ENCODE results near the gene MBD4.

Gene MBD4

DNA sequence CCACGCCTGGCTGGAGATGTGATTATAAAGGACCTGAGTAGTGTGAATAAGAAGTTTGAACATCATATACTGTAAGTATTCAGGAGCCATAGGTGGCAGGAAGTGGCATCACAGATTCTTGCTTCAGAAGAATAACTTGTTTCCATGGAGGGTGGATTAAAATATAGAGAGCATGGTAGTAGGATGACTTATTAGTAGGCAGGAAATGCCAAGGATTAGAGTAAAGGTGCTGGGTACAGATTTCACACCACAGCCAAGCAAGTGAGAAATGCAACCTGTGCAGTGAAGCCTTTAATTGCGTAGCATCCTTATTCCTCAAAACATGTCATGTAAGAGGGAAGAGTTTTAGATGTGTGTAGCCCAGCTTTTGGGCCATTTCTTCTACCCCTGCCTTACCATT lies 31.1 kb upstream of the MBD4 start:
- DNase-seq: no peak
- intact Hi-C loops (cut with DNase I): no loop called here

DNA sequence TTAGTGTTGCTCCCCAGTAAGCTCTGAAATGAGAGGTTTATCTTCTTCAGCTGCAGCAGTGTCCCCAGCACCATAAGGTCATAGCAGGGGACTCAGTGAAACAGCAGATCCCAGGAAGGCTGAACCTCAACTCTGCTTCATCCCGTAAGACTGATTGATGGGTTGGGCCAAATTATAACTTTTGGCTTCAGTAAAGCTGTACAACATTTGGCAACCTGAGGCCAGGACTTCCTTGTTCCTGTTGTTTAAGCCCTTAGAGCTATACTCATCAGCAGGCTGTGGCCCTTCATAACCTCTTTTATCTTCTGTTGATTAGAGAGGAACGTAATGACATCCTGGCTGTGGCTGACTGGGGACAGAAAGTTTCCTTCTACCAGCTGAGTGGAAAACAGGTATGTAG lies 29.3 kb upstream of the MBD4 start:
- no peak for DNase-seq
- intact Hi-C loops (cut with DNase I): no loop called here

DNA sequence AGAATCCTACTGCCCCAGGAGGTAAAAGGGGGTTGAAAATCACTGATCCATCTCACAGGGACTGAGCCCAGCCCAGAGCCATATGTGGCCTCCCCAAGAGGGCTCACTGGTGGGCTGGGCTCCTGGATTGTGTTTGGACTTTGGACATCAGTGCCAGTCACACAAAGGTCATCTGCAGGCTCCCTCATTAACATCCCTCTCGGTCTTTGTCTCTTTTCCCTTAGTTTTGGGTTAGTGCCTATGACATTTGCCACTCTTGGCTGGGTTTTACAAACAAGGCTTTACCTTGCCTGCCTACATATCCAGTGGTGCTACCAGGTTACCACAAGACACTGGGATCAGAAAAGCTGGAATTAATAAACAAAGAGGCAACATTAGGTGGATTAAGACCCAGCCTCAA lies 28.2 kb upstream of the MBD4 start:
- no peak for DNase-seq
- intact Hi-C loops (cut with DNase I): no loop called here

DNA sequence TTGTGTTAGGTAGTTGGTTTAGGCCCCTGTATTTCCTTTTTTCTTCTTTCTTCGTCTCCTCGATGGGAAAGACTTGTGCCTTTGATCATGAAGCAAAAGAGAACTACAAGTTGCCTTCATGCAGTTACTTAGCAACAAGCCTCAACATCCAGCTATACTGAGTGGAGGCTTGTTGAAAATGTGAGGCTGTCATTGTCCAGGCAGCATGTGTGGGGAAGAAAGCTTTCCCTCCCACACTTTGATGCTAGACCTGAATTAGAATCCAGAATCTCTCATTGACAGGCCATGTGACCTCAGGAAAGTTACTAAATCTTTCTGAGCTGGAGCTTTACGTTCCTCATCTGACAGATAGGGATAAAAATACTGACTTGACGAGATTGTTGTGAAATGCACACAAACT lies 24.0 kb upstream of the MBD4 start:
- intact Hi-C loops (cut with DNase I): no loop called here
- DNase-seq: peak in 11 of 42 donors; percentile 17 to 67 (median 41)

DNA sequence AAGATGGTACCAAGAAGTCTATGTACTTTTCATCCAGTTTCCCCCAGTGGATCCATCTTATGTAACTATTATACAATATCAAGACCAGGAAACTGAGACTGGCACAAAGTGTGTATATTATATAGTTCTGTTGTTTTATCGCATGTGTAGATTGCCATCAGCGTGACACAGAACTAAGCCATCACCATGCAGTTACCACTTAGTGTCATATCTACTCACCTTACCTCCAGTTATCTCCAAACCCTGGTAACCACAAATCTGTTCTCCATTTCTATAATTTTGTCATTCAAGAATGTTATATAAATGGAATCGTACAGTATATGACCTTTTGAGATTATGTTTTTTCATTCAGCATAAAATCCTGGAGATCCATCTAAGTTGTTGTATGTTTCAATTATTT lies 23.3 kb upstream of the MBD4 start:
- no peak for DNase-seq
- intact Hi-C loops (cut with DNase I): no loop called here

DNA sequence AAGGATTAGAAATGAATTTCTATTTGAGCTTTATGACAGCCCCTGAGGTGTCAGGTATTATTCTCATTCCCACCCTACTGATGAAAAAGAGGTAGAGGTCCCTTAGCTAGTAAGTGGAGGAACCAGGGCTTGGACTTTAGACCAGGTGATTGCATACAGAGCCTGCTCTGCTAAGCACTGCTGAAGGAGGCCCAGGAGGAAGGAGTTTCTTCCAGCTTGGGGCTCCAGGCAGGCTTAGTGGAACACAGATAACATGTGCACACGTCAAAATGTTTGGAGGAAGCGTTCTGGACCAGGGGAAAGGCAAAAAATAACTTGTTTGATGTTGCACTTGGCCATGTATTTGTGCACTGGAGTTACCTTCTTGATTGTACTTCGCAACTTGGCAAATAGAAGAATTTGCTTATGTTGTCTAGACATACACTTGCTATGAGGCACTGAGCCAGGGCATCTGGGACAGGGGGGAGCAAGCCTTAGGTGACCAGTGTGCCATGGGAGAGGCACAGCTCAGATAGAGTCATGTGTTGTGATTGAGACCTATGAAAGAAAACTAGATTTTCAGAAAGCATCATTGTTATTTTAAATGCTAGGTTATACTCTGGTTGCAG lies 22.7 kb upstream of the MBD4 start:
- no peak for DNase-seq
- intact Hi-C loops (cut with DNase I): no loop called here

DNA sequence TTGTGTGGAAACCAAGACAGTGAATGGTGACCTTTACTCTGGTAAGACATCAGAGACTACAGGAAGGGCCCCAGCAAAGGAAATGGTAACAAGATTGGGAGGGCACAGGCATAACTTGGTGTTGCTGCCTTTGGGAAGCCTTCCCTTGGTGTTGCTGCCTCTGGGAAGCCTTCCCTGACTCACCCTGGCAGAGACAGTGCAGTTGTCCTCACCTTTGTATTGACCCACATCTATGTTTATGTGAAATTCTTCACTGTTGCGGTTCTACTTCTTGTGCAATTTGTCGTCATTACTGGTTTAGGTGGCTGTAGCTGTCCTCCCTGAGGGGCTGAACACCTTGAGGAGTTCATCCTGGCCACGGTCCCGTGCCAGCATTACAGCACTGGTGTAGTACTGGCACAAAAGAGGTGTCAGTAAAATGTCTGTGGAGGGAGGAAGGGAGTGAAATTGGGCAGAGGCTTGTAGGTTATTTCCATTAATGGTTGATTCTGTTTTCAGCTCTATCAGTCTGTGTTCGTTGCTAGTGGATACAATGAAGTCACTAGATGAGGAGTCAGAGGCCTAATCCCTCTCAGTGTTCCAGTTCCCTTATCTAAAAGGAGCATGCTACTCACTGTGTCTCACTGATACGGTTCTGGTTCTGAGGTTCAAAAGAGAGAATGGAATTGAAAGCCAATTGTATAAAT lies 21.9 kb upstream of the MBD4 start:
- intact Hi-C loops (cut with DNase I): no loop called here
- peak in 1 of 42 donors; percentile 36 for DNase-seq

DNA sequence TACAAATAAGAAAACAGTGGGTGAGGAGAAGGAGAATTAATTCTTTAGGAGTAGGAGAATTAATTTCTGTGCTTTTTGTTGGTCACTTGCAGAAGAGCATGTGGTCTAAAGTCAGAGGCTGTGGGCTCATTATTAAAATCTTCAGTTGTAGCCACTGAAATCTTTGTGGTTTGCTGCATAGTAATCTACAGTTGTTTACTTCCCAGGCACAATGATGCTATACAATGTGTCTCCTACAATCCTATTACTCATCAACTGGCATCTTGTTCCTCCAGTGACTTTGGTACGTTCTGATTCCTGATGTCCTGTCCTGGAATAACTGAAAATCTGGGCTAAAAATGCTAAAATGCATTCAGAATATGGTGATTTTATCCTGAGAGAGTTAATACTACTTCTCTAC lies 21.3 kb upstream of the MBD4 start:
- intact Hi-C loops (cut with DNase I): no loop called here
- no peak for DNase-seq

DNA sequence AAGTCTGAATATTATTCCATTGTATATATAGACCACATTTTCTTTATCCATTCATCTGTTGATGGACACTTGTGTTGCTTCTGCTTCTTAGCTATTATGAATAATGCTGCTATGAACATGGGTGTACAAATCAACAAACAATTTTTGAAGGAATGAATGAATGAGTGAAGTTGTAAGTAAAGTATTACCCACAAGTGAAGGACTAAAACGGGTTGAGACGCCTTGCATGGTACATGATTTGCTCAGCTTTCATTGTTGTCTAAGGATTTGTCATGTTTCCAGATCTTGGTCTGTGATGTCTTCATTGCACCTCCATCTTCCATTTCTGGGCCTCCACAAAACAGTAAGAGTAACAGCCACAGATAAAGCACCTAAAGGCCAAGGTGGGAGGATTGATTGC lies 20.8 kb upstream of the MBD4 start:
- no peak for DNase-seq
- intact Hi-C loops (cut with DNase I): no loop called here

DNA sequence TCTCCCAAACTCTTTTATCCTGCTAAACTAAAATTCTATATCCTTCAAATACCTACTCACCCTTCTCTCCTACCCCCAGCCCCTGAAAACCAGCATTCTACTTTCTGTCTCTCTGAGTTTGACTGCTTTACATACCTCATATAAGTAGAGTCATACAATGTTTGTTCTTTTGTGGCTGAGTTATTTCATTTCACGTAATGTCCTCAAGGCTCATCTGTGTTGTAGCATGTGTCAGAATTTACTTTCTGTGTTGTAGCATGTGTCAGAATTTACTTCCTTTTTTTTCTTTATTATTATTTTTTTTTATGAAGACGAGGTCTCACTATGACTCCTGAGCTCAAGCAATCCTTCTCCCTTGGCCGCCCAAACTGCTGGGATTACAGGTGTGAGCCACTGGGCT lies 20.4 kb upstream of the MBD4 start:
- intact Hi-C loops (cut with DNase I): no loop called here
- DNase-seq: no peak

DNA sequence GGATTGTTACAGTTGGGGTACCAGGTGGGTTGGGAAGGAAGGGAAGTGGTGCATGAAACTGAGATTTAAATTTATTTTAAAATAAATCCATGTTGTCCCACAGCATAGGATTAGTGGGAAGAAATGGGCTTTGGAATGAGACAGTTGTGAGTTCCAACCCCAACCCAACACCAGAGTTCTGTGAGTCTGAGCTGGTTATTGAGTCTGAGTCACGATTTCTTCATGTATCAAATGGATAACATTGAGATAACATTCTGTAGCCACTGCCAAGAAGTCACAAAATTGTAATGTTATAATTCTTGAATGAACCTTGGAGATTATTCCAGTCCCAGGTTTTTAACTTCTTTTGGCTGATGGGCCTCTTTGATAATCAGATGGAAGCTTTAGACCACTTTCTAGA lies 14.0 kb upstream of the MBD4 start:
- intact Hi-C loops (cut with DNase I): no loop called here
- no peak for DNase-seq

DNA sequence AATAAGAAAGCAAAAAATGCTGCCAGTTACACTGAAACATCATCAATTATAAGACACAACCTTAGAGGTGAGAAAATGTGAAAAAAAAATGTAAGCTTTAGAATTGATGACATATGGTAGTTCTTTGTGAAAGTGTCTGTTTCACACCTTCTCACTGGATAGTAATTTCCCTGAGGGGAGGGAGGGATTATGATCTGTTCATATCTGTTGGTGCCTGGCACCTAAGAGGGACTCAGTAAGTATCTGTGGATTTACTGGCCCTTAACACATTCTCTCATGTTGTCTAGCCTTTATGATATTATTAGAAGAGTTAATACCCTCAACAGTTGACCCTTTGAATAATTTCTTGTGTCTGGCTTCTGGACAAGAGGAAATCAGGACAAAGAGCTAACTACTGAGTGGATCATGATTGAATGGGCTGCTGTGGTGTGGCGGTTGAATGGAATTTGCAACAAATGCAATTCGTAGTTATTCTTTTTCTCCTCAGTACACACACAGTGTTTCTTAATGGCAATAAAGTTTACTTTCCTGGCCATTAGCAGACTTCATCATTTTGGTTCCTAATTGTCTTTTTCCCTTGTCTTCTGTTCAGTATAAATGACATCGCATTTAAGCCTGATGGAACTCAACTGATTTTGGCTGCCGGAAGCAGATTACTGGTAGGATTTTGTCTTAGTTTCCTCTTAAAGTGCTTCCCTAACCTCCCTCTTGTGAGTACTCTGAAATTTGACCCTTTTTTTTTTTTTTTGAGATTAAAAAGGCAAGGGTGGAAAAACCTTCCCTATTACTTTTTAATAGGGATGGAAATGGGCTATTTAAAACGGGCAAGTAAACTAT lies 9.7 kb upstream of the MBD4 start:
- DNase-seq: no peak
- intact Hi-C loops (cut with DNase I): no loop called here

DNA sequence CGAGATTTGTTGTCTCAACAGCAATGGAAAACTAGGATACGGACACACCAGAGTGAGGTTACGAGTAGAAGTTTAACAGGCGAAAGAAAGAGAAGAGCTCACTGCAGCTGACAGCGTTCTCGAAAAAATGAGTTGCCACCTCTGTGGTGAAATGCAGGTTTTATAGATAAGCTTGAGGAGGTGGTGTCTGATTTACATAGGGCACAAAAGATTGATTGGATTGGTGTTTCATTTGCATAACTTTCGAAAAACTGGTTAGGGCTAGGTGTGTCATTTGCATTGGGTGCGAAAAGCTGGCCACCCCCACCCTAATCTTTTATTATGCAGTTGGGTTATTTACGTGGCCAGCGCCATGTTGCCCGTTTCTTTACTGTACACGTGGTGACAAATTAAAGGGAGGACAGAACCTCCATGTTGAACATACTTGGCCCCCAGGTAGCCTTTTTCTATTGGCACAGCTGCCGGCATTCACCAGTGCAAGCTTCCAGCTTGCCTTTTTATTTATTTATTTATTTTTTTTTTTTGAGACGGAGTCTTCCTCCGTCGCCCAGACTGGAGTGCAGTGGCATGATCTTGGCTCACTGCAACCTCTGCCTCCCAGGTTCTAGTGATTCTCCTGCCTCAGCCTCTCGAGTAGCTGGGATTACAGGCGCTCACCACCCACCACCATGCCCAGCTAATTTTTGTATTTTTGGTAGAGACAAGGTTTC lies 8.6 kb upstream of the MBD4 start:
- DNase-seq: peak in 2 of 42 donors; percentile 21
- intact Hi-C loops (cut with DNase I): no loop called here

DNA sequence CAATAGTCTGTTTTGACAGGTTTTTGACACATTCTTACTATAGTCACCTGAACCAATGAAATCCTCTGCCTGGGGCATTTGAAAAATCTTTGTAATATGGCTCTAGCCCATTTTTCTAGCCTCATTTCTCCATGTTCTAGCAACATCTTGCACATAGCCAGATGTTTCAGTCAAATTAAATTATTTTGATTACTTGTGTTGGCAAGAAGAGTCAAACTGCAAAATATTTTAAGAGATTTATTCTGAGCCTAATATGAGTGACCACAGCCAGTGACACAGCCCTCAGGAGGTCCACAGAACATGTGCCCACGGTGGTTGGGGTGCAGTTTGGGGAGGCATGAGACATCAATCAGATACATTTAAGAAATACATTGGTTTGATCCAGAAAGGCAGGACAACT lies 7.2 kb upstream of the MBD4 start:
- no peak for DNase-seq
- intact Hi-C loops (cut with DNase I): no loop called here

DNA sequence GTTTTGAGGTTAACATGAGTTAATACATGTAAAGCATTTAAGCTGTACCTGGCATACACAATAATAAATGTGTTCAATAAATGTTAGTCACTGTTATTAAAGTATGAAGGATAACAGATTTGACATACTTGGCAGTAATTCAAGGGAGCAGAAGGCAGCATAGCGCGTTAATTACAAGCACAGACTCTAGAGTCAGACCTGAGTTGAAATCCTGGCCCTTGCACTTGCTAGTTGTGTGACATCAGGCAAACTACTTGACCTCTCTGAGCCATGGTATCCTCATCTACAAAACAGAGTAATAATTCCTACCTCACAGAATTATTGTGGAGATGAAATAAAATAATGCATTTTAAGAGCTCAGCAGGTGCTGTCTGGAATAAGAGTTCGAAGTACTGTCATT lies 5.7 kb upstream of the MBD4 start:
- no peak for DNase-seq
- intact Hi-C loops (cut with DNase I): no loop called here

DNA sequence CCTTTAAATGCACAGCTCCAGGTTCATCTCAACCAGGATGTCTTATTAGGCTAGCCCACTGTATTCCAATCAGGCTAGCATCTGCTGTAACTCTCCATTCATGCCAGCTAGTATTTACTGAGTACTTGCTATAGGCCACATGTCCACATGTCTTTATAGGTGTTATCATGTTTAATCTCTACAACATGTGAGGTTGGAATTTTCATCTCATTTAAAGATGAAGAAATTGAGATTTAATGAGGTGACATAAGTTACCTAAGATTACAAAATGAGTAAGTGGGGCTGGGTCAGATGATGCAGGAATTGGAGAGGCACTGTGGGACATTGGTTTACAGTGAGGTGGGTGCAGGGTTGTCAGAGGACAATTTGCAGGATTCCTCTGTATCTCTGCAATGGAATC lies 3.2 kb upstream of the MBD4 start:
- DNase-seq: no peak
- intact Hi-C loops (cut with DNase I): no loop called here

DNA sequence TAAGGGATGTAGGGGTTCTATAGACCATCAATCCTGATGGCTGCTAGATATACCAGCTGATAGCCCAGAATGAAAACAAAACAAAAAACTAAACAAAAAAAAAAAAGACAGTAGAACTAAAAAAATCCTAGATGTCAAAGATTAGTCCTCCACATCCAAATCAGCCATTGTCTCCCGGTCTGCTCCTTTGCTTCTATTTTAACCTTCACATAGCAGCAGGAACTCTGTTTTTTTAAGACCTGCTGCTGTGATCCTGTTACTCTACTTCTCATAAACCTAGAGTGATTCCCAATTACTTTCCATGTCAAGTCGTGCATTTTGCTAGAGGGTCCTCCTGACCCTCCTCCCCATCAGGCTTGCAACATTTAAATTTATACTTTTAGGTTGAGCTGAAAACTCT lies 2.7 kb upstream of the MBD4 start:
- intact Hi-C loops (cut with DNase I): no loop called here
- no peak for DNase-seq

DNA sequence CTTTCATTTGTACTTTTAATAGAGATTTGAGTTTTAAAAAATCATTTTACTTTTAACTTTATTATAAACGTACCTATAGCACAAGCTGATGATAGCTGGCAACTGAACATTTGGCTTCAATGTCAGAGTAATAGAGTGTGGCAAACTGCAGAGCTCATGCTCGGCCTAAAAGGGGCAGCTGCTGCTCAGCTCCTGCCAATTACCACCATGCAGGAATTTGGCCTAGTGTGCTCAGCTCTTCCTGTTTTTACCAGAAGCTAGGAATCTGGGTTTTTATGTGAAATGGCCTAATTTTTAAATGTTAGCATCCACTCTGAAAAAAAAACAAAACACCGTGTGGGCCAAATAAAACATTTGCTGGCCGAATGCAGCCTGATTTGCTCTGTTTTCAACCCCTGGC lies 2.0 kb upstream of the MBD4 start:
- intact Hi-C loops (cut with DNase I): no loop called here
- DNase-seq: peak in 31 of 42 donors; percentile 20 to 76 (median 45)

DNA sequence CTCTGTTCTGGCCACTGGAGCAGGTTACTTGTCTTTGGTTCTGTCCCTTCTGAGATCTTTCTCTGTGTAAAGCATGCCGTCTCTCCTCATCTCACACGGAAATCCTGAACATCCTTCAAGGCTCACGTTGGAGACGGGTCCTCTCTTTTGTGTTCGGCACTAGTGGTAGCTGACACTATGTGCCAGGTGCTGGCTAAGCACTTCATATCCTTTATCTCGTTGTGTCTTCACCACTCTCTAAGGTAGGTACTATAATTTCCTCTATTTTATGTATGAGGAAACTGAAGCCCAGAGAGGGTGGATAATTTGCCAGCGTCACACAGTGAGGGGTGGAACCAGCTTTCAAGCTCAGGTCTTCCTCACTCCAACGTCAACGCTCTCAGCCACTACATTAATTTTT lies 1.5 kb upstream of the MBD4 start:
- intact Hi-C loops (cut with DNase I): no loop called here
- peak in 8 of 42 donors; percentile 22 to 61 (median 40) for DNase-seq

DNA sequence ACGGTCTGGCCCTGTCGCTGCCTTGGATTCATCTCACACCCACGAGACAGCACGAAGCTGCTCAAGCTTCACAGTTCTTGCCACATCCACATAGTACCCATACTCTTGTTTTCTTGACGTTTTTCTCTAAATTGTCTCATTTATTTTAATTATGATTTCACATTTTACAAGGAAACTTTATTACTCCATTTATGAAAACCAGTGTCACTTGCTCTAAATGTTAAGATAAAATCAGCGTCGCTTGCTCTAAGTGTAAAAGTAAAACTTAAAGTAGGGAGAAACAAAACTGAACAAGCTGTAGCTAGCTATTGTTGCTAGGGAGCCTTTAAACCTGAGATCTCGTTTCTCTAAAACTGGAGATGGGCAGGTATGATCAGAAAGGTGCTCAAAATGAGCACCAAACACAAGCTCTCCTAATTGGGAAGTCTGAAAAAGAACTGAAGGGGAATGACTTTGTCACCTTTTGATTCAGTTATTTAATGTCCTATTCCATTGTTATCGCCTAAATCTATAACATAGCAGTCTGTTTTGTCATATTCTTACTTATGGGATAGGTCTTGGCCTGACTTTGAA lies 956 bp upstream of the MBD4 start:
- intact Hi-C loops (cut with DNase I): no loop called here
- DNase-seq: peak in 7 of 42 donors; percentile 18 to 88 (median 76)
